ENCODE data around the gene UBXN6.

GRCh38 chr19:4428326-4428975 lies 29.1 kb downstream of the UBXN6 start:
- TF ChIP-seq EP300 (IDR thresholded peaks at IDR 0.05) (no peak), POLR2A (IDR thresholded peaks at IDR 0.05; ENCODE audit: low read length) (no peak), ESRRA (IDR thresholded peaks at IDR 0.05; ENCODE audit: borderline replicate concordance, low read length) (no peak), MYC (IDR thresholded peaks at IDR 0.05; ENCODE audit: borderline replicate concordance, low read length) (no peak), CTCF (IDR thresholded peaks at IDR 0.05) (no peak), POLR2AphosphoS2 (conservative IDR thresholded peaks at IDR 0.05; ENCODE audit: low read length) (no peak), ELK1 (IDR thresholded peaks at IDR 0.05; ENCODE audit: low read depth, low read length) (no peak)
